ENCODE results near the gene LHFPL3. TPM values are rescaled to one million over a fixed set of nuclear protein-coding genes. Genes with fewer than 3 reads are reported as not detected.

Gene LHFPL3
- total RNA-seq, 2 donors from 2014 or later: not detected

DNA sequence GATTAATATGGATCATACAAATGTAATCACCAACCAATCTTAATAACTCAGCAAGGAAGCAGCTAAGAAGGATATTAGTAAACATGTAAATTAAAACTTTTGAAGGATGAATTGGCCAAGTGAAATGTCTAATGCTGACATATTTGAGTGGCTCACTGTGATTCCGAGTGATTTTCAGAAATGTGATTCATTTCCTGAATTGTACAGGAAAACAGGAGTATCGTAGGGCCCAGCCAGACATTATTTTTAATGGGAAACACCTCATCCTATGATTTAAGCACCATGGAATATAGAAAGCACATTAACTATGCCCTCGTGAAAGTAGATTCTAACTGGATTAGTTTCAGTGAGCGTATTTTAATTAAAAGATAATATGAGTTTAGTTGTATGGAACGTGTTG, 82.3 kb downstream of the LHFPL3 start:
- Mint-ChIP-seq H3K27ac (no peak overlapping the region), H3K4me3 (no peak overlapping the region), H3K4me1 (no peaks in the 10 kb centered on the region), H3K27me3 (peaks cover 3% of the 10 kb centered on the region), H3K36me3 (ENCODE audit: low read depth) (no peaks in the 10 kb centered on the region), H3K9me3 (no peaks in the 10 kb centered on the region)
- ATAC-seq (replicated peaks): no peak

GRCh38 chr7:104412911-104413310, 84.5 kb downstream of the LHFPL3 start:
- H3K4me1 Mint-ChIP-seq: no peaks in the 10 kb centered on the region
- H3K4me3 Mint-ChIP-seq: no peak overlapping the region
- H3K27me3 Mint-ChIP-seq: peaks cover 3% of the 10 kb centered on the region
- no peaks in the 10 kb centered on the region for H3K9me3 Mint-ChIP-seq
- ATAC-seq (replicated peaks): no peak
- no peak overlapping the region for H3K27ac Mint-ChIP-seq
- H3K36me3 Mint-ChIP-seq (ENCODE audit: low read depth): no peaks in the 10 kb centered on the region

- peaks cover 3% of the 10 kb centered on the region for H3K27me3 Mint-ChIP-seq
- no peak for ATAC-seq (replicated peaks)
These were observed 85.8 kb downstream of the LHFPL3 start for GRCh38 chr7:104414216-104414615.

DNA sequence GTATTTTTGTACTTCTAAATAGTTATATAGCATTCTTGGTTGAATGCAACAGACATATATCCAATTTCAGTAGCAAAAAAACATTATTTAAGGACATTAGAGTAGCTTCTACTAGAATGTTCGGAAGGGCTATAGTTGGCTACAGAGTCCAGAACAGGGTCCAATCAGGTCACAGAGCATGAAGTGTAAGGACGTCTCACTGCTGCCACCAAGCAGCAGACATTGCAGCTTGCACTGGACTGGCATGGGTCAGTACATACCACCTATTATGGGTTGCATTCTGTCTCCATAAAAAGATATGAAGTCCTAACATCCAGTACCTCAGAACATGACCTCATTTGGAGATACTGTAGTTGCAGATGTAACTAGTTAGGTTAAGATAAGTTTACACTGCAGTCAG, 87.3 kb downstream of the LHFPL3 start:
- H3K36me3 Mint-ChIP-seq (ENCODE audit: low read depth): no peaks in the 10 kb centered on the region

More at GRCh38 chr7:104414216-104414615, 85.8 kb downstream of the LHFPL3 start:
- Mint-ChIP-seq H3K4me1 (no peaks in the 10 kb centered on the region), H3K4me3 (no peak overlapping the region), H3K9me3 (no peaks in the 10 kb centered on the region), H3K27ac (no peak overlapping the region), H3K36me3 (ENCODE audit: low read depth) (no peaks in the 10 kb centered on the region)

GRCh38 chr7:104416866-104417393, 88.5 kb downstream of the LHFPL3 start:
- no peak overlapping the region for H3K4me3 Mint-ChIP-seq
- H3K4me1 Mint-ChIP-seq: no peaks in the 10 kb centered on the region
- no peaks in the 10 kb centered on the region for H3K9me3 Mint-ChIP-seq

More for the DNA sequence above, 87.3 kb downstream of the LHFPL3 start:
- no peak for ATAC-seq (replicated peaks)
- Mint-ChIP-seq H3K4me1 (no peaks in the 10 kb centered on the region), H3K27me3 (no peaks in the 10 kb centered on the region), H3K4me3 (no peak overlapping the region), H3K9me3 (no peaks in the 10 kb centered on the region), H3K27ac (no peak overlapping the region)

GRCh38 chr7:104431930-104432329, 103.5 kb downstream of the LHFPL3 start:
- Mint-ChIP-seq H3K9me3 (no peaks in the 10 kb centered on the region), H3K27me3 (peaks cover 3% of the 10 kb centered on the region), H3K4me3 (no peak overlapping the region), H3K4me1 (no peaks in the 10 kb centered on the region), H3K27ac (no peak overlapping the region), H3K36me3 (ENCODE audit: low read depth) (no peaks in the 10 kb centered on the region)
- no peak for ATAC-seq (replicated peaks)

More at GRCh38 chr7:104416866-104417393, 88.5 kb downstream of the LHFPL3 start:
- H3K27ac Mint-ChIP-seq: no peak overlapping the region
- no peak for ATAC-seq (replicated peaks)
- H3K36me3 Mint-ChIP-seq (ENCODE audit: low read depth): no peaks in the 10 kb centered on the region
- H3K27me3 Mint-ChIP-seq: no peaks in the 10 kb centered on the region

DNA sequence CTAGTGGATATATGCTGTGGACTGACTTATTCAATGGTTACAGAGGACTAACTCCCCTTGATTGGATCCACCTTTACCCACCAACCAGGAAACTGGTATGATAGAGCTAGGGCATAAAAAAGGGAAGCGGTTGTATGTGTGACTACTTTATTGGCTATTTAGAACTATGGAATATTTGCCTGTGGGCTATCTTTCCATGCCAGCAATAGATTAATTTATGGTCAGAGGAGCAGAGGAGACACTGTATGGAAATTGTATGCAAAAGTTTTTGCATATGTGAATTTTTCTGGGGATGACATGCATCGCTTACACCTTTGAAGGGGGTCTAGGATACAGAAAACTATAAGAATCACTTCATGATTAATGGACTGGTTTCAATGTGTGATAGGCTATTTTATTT, 105.7 kb downstream of the LHFPL3 start:
- Mint-ChIP-seq H3K27me3 (peaks cover 9% of the 10 kb centered on the region), H3K27ac (no peak overlapping the region), H3K36me3 (ENCODE audit: low read depth) (no peaks in the 10 kb centered on the region), H3K9me3 (no peaks in the 10 kb centered on the region), H3K4me1 (no peaks in the 10 kb centered on the region), H3K4me3 (no peak overlapping the region)
- no peak for ATAC-seq (replicated peaks)

GRCh38 chr7:104442481-104442880, 114.1 kb downstream of the LHFPL3 start:
- H3K27ac Mint-ChIP-seq: no peak overlapping the region
- no peak for ATAC-seq (replicated peaks)
- H3K27me3 Mint-ChIP-seq: peaks cover 8% of the 10 kb centered on the region
- H3K4me3 Mint-ChIP-seq: no peak overlapping the region
- no peaks in the 10 kb centered on the region for H3K4me1 Mint-ChIP-seq
- no peaks in the 10 kb centered on the region for H3K36me3 Mint-ChIP-seq (ENCODE audit: low read depth)
- no peaks in the 10 kb centered on the region for H3K9me3 Mint-ChIP-seq

DNA sequence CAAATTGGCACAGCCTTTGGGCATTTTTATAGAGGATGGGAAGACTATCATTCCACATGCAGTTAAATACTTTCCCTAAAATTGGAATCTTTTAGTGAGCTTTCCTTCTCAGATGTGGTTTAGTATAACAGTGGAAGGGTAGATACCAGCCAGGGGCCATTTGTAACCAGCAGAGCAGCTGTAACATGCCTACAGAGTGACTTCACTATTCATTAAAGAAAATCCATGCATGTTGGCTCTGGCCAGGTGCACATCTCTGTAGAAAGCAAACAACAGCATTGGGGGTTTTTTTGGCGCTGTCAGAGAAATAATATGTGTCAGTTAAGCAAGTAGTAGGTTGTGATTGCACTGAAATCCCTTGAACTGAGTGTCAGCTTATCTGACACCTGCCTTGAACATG, 115.6 kb downstream of the LHFPL3 start:
- H3K36me3 Mint-ChIP-seq (ENCODE audit: low read depth): no peaks in the 10 kb centered on the region
- ATAC-seq (replicated peaks): no peak
- no peaks in the 10 kb centered on the region for H3K4me1 Mint-ChIP-seq
- peaks cover 2% of the 10 kb centered on the region for H3K27me3 Mint-ChIP-seq
- H3K4me3 Mint-ChIP-seq: no peak overlapping the region
- H3K9me3 Mint-ChIP-seq: no peaks in the 10 kb centered on the region
- H3K27ac Mint-ChIP-seq: no peak overlapping the region

- H3K4me3 Mint-ChIP-seq: no peak overlapping the region
- no peaks in the 10 kb centered on the region for H3K9me3 Mint-ChIP-seq
- no peak for ATAC-seq (replicated peaks)
- H3K27me3 Mint-ChIP-seq: peaks cover 2% of the 10 kb centered on the region
- H3K36me3 Mint-ChIP-seq (ENCODE audit: low read depth): no peaks in the 10 kb centered on the region
- no peaks in the 10 kb centered on the region for H3K4me1 Mint-ChIP-seq
- no peak overlapping the region for H3K27ac Mint-ChIP-seq
These were observed 117.0 kb downstream of the LHFPL3 start for GRCh38 chr7:104445393-104445792.

DNA sequence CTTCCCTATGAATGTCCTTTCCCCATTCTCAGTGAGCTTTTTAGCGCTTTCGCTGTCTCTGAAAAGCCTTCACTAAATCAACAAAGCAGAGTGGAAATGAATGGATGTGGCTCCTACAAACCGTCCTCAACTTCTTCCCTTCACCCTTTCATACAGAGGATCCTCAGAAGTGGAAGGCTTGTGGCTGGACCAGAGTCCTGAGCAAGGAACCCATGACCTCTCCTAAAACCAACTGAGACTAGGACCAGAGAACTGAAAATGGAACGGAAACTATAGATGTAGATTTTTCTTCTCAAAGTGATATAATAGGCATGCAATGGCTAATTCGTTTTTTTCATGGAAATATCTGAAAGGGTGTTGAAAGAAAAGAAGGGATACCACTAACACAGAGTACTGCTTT, 122.5 kb downstream of the LHFPL3 start:
- Mint-ChIP-seq H3K36me3 (ENCODE audit: low read depth) (no peaks in the 10 kb centered on the region), H3K4me3 (no peak overlapping the region), H3K4me1 (no peaks in the 10 kb centered on the region), H3K27me3 (peaks cover 2% of the 10 kb centered on the region), H3K9me3 (no peaks in the 10 kb centered on the region), H3K27ac (no peak overlapping the region)
- ATAC-seq (replicated peaks): no peak

GRCh38 chr7:104453190-104453589, 124.8 kb downstream of the LHFPL3 start:
- no peak overlapping the region for H3K4me3 Mint-ChIP-seq
- H3K9me3 Mint-ChIP-seq: no peaks in the 10 kb centered on the region
- no peaks in the 10 kb centered on the region for H3K27me3 Mint-ChIP-seq
- no peak for ATAC-seq (replicated peaks)
- H3K36me3 Mint-ChIP-seq (ENCODE audit: low read depth): no peaks in the 10 kb centered on the region
- no peak overlapping the region for H3K27ac Mint-ChIP-seq
- no peaks in the 10 kb centered on the region for H3K4me1 Mint-ChIP-seq

DNA sequence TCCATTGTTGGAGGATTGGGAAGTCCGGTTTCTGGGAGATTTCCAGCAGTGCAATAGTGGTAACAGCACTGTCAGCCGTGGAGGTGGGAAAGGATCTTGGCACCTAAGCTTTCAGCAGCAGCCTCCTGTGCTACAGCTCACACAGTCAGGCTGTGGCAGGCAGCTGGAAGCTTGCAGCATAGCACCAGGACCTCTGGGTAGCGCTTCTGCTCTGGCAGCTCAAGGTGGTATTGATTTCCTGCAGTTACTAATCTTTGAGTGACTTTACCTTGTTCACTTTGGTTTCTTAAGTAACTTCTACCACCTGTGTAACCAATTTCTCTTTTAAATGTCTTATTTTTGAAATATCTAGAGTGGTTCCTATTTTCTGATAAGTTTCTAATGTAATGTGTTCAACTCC, 130.5 kb downstream of the LHFPL3 start:
- no peak for ATAC-seq (replicated peaks)
- H3K9me3 Mint-ChIP-seq: peaks cover 13% of the 10 kb centered on the region
- peaks cover 4% of the 10 kb centered on the region for H3K27me3 Mint-ChIP-seq
- no peak overlapping the region for H3K27ac Mint-ChIP-seq
- no peak overlapping the region for H3K4me3 Mint-ChIP-seq
- no peaks in the 10 kb centered on the region for H3K36me3 Mint-ChIP-seq (ENCODE audit: low read depth)
- no peaks in the 10 kb centered on the region for H3K4me1 Mint-ChIP-seq

GRCh38 chr7:104469166-104469820, 140.9 kb downstream of the LHFPL3 start:
- Mint-ChIP-seq H3K36me3 (ENCODE audit: low read depth) (no peaks in the 10 kb centered on the region), H3K27me3 (peaks cover 17% of the 10 kb centered on the region)

DNA sequence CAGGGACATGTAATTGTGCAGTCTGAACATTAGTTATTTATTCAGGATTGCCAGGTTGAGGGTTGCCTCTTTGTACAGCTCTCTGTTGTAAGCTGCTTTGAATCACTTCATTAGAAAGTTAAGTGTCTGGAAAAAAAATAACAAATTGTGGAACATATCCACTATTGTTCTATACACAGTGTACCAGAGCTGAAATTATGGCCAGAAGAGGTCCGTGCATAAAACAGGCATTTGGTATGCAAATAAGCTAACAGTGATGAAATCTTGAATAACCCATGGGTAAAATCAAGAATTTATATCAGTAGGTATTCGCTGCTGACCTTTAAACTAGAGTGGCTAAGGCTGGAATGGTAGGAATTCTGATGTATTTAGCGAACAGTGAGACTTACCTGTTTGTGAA, 152.1 kb downstream of the LHFPL3 start:
- Mint-ChIP-seq H3K36me3 (ENCODE audit: low read depth) (no peaks in the 10 kb centered on the region), H3K4me1 (no peaks in the 10 kb centered on the region), H3K4me3 (no peak overlapping the region), H3K9me3 (no peaks in the 10 kb centered on the region), H3K27me3 (no peaks in the 10 kb centered on the region), H3K27ac (no peak overlapping the region)
- no peak for ATAC-seq (replicated peaks)

More at GRCh38 chr7:104469166-104469820, 140.9 kb downstream of the LHFPL3 start:
- H3K4me1 Mint-ChIP-seq: no peaks in the 10 kb centered on the region
- no peak overlapping the region for H3K4me3 Mint-ChIP-seq
- no peak overlapping the region for H3K27ac Mint-ChIP-seq
- peaks cover 6% of the 10 kb centered on the region for H3K9me3 Mint-ChIP-seq
- ATAC-seq (replicated peaks): no peak
